Measurements from ENCODE around the gene PDE11A.
A peak's percentile ranks its signal among the peaks of the same experiment; 100 is the strongest.

PDE11A gene

DNA sequence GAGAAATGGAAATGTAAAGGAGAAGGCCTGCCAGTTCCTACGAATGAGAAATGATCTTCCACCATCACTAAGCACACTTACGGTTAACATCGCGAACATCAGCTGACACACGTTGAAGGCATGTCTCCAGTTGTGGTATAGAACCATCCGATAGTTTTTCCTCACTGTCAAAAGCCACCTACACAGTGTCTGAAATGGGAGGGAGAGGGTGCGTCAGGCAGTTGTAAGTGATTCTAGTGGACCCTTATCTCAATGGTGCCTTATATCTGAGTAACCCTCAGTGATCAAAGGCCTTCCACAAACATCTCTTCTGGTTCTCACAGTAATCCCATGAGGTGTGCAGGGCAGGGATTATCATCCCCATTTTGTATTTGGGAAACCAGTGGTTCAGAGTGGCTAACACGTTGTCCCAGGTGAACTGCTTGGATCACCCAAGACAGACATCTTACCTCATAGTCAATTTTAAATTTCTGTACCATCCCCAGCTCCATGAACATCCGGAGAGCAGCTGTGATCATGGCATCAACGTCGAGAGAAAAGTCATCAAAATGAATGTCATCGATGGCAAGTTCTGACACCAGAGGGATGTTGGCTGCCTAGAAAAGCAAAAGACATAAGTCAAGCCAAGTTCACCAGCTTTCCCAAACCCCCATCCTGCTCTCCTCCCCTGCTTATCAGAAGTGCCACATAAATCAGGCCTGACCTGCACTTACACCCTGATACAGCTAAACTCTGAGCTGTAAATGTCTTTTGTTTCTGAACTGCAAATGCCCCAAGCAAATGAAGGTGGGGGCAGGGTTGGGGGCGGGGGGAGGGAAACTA is 344.8 kb downstream of the PDE11A start:
- no peak for DNase-seq (ENCODE audit: low read depth, low spot score)

DNA sequence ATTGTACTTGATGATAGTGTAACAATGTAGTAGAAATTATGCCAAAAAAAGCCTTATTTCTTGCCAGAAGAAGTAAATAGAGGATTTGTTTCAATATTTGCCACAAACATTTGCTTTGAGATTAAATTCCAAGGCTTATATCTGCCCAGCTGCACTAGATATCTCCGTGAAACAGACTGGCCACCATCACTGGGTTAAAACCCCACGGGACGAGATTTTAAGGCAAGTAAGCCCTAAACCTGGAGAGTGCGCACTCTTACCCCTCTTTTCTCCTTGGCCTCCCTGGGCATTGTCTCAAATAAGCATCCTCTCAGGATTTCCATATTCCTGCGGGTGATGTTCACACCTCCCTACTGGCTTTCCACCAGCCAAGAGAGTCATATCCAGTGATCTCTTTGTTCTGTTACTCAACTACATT is 345.6 kb downstream of the PDE11A start:
- DNase-seq (ENCODE audit: low read depth, low spot score): no peak

- DNase-seq (ENCODE audit: low read depth, low spot score): peak; percentile 75
These were observed 347.9 kb downstream of the PDE11A start for GRCh38 chr2:177724398-177725287.

DNA sequence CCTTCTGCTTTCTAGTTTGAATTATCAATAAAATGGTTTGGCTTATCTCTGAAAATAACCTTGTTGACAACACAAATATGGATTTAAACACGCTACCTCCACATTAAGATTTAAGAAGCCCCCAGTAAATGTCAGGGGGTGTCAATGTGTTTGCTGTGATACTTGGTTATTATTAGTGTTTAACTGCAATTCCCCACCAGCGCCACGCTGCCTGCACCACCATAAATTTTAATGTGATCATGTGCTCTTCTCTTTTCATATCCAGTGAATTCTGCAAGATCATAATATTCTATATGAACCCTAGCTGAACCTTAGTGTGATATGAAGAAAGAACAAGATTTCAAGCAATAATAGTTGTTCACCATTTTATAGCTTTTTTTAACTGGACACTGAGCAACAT is 349.3 kb downstream of the PDE11A start:
- DNase-seq (ENCODE audit: low read depth, low spot score): no peak

GRCh38 chr2:177721818-177722567 is 350.6 kb downstream of the PDE11A start:
- DNase-seq (ENCODE audit: low read depth, low spot score): no peak

DNA sequence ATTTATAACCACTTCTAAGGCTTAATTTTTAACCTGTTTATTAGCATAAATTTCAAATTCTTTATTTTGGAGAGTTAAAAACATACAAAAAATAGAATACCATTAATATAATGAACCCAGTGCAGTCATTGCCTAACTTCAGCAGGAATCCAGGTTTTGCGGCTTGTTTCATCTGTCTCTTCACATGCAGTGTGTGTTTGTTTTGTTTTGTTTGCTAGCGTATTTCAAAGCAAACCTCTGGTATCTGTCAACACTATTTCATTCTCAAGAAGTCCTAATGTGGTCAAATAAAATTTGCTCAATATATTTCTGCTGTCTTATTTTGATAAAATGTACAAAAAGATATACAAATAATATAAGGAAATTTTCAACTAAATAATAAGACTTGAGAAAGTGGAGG is 351.5 kb downstream of the PDE11A start:
- no peak for DNase-seq (ENCODE audit: low read depth, low spot score)

DNA sequence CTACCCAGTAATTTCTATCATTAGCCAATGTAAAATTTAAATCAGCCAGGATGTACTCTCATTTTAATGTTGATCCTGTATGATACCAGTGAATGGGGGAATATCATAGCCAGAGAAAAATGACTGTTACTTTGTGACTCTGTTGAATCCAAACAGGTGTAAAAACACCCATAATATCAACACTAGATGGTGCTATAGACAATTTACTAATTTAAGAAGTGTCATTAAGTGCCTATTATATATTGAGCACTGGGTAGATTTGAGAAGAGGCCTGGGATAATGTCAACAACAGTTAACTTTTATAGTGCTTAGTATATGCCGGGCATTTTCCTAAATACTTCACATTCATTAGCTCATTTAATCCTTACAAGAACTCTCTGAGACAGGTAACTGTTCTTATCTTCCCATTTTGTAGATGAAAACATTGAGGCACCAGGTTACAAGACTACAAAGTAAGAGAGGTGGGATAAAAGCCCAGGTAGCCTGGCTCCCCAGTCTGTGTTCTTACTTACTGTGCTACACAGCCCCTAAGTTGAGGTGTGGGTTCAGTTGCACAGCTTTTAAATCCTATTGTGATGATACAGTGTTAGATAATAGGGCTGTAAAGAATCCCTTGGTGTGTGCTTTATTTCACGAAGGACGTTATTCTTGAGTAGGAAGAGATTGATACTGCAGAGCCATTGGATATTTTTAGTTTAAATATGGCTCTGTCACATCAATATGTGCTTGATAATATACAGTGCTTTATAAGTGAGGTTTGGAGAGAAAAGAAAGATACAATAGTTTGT is 354.6 kb downstream of the PDE11A start:
- DNase-seq (ENCODE audit: low read depth, low spot score): no peak

DNA sequence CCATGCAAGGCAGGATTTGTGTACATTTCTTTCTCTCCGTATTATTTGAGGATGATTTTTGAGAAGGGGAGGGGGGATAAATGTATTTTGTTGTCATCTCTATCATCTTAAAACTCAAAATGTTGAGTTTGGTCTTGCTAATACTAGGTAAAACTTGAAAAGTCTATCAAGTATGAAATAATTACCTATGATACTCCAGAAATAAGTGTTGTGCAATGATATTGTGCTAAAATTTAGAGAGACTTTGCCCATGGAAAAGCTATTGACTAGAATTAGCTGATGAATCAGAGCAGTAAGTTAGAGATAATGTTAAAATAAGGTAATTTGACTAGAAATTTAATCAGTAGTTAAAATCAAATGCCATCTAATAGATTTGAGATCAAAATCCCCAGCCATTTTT is 356.1 kb downstream of the PDE11A start:
- DNase-seq (ENCODE audit: low read depth, low spot score): no peak

DNA sequence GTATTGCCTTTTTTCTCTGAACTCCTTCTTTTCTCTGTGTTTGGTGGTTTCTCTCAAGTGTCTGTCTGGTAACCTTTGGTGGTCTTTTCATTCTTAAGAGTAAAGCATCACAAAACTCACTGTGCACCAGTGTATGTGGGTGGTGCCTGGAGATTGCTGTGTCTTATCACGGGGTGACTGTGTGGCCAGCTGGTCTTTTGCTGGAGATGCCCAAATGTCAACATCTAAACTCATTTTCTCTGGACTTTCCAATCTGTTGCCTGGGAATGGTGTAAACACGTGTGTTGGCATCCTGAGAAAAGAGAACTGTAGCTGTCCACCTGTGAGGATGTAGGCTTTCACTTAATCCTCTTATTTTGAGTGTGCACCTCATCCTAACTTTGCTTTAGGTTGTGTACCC is 356.8 kb downstream of the PDE11A start:
- DNase-seq (ENCODE audit: low read depth, low spot score): no peak

DNA sequence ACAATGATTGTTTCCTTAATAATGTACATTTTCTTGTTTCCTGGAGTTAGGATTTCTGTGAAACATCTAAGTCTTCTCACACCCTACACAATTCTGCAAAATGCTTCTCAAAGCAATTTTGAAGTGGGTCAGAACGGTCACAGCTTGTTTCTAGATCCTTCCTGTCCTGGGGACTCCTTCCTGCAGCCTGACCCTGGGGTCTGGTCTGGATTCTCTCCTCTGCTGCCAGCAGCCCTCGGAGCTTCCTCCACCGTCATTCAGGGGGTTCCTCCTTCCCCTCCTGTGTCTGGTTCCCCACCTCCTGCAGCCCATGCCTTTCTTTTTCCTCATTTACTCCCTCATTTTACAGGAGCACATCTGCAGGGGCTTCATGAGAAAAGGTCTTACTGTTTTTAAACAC is 357.9 kb downstream of the PDE11A start:
- no peak for DNase-seq (ENCODE audit: low read depth, low spot score)

DNA sequence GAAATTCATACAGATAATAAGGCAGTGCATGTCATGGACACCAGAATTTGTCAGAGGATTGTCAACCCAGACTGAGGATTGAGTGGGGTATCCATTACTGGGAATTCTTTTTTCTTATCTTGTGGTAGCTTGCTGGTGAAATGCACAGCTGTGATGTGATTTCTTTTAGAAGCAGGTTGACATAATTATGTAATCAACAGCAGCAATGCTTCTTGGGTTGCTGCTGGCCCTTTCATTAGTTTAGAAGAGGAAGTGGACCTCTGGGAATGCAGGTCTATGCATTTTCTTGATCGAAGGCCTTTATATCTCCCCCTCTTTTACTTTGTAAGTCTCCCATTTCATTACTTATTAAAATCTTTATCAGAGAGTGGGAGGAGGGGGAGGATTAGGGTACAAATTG is 360.1 kb downstream of the PDE11A start:
- no peak for DNase-seq (ENCODE audit: low read depth, low spot score)

DNA sequence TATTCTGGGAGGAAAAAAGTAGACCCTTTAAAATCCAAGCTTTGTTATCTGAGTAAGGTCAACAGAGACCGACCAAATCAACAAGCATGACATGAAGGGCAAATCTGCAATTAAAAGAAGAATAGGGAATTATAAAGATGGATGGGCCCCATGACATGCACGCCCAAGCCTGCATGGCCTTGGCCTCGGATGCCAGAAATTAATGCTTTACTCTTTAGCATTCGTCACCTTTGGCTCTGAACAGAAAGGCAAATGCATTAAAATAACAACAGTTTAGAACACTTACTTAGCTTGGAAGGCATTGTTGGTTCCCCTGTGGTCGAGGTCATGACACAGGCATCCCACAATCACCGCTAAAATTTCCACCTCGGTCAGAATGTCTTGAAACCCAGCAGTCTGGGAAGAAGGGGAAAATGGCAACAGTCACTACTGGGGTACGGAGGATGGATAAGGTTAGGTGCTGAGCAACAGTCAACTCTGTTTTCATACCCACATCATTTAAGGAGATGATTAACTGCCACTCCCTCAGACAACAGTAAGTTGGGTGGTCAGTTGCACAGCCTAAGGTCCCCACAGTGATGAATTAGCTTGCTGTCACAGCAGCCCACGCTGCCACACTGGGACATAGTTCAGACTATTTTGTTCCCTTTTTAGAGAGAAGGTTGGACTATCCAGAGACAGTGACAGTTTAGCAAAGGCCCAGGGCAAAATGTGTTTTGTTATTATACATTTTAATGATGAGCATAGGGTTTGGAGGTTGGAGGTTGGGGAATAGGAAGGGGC is 360.9 kb downstream of the PDE11A start:
- DNase-seq (ENCODE audit: low read depth, low spot score): peak; percentile 65

DNA sequence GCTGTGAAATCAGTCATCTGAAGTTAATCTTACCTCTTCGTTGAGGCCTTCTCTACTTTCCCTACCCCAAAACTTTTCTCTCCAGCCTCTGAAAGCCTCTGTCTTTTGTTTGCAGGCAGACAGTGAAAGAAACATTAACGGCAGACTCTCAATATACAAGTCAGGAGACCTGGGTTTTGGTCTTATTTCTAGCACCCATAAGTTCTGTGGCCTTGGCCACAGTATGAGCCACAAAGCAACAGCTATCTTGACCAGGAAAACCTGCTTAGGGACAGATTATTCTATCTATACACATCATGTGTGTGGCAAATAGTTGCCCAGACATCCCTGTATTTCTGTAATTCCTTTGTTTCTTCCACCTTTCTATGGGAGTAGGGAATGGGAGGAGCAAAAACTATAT is 361.7 kb downstream of the PDE11A start:
- DNase-seq (ENCODE audit: low read depth, low spot score): no peak

DNA sequence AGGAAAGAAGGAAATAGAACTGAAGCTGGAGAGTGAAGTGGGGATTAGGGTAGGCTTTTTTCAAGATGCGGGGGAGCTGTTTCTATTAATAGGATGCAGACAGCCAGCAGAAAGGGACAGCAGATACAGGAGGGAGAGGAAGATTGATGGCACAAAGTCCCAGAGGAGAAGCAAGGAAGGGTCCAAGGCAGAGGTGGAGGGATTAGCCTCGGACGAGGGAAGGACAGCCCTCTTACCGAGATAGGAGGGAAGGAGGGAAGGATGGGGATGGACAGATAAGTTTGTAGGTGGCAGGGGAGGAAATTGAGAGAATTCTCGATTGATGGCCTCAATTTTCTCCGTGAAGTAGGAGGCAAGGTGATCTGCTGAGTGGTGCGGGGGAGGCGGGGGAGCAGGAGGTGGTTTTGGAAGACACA is 362.6 kb downstream of the PDE11A start:
- no peak for DNase-seq (ENCODE audit: low read depth, low spot score)

- DNase-seq (ENCODE audit: low read depth, low spot score): peak; percentile 34
These were observed 363.7 kb downstream of the PDE11A start for GRCh38 chr2:177708660-177709444.

DNA sequence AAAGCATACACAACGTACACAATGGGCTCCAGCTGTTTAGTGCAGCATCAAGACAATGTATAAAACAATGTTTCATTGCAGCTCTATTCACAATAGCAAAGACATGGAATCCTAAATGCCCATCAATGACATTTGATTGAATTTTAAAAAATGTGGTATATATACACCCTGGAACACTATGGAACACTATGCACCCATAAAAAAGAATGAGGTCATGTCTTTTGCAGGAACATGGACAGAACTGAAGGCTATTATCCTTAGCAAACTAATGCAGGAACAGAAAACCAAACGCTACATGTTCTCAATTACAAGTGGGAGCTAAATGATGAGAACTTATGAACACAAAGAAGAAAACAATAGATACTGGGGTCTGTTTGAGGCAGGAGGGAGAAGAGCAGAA is 364.5 kb downstream of the PDE11A start:
- no peak for DNase-seq (ENCODE audit: low read depth, low spot score)

DNA sequence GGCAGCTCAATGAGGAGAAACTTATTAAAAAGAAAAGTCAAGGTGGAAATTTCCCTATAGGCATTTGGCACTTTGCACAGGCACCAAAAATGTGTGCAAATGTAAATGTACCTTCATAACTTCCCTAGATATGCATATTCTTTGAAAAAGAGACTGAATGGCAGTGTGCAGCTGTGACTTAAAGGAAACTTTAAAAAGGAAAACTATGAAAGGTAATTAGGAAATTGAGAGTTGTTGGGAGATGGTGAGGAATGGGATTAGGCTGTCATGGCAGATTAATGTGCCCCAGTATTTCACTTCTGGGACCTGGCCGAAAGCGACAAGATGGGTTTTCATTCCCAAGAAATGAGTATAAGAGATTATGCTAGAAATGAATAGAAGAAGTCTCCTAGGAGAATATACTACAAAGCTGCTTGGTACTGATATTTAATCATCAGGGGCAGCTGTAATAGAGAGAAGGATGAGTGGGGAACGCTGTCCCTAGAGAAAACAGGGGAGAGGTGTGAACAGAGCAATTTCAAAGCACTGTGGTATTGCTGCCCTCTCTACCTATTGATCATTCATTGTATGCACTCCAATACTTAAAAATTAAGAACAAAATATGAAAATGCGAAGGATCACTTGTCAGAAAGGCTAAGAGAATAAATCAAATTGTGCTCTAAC is 366.9 kb downstream of the PDE11A start:
- no peak for DNase-seq (ENCODE audit: low read depth, low spot score)

GRCh38 chr2:177703159-177703558 is 369.4 kb downstream of the PDE11A start:
- DNase-seq (ENCODE audit: low read depth, low spot score): no peak

DNA sequence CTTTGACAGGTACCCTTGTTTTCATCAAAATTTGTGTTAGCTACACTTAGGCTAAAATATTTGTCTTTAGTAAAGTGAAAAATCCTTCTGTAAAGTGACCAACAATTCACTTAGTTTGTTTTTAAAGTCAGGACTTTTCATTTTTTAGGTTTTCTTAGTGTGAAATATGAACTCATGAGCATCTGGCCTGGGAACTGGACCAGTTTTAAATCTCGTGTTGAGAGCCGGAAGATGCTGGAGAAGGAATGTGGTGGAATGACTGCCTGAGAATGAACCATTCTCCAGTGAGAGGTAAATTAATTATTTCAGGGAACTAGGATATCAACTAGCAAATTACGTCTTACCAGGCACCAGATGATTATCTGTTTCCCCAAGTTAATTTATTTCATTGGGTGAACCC is 374.3 kb downstream of the PDE11A start:
- no peak for DNase-seq (ENCODE audit: low read depth, low spot score)

Data from astrocyte of the hippocampus (primary cell).